Measurements from ENCODE around the gene PROM1.
A peak's percentile ranks its signal among the peaks of the same experiment; 100 is the strongest.

Gene PROM1

DNA sequence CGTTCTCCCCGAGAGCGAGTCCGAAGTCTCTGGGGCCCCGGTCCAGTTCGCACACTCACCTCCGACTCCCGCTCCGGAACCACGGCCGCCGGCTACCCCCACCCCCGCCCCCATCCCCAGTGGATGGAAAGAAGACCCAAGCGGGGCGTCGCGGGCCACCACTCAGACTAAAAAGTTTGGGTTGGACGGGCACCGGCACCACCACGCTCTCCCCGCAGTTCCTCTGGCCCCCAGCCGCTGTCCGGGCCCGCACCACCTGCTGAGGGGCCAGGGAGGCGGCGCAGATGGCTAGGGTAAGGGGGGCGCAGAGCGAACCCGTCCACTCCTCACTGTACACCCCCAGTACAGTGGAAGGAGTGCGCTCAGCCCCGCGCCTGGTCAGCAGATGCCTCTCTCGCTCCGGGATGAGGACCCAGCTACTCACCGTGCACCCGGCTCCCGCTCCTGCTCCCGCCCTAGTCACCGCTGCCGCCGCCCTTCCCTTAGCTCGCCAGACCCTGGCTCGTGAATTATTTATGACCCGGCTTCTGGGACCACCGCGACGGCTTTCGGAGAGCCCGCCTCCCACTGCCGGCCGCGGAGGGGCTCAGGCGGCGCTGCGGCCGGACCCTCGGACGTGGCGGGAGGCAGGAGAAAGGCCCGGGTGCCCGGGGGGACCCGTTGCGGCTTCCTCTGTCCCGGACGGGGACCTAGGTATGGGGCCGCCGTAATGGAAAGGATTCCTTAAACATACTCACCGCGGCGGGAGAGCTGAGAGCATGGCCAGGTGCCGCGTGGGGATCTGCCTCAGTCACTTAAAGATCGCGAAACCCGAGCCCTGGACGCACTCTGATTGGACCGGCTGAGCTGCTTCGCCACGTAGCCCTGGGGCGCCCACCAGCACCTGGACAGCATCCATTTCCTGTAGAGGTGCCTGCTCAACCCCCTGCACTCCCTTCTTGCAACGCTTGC is at the start of gene PROM1:
Gene PROM1 (minus strand): TSS at position 783 of the 951 bp plus-strand sequence. CDS start 8,117 bp downstream, outside the sequence.
- DNase-seq (ENCODE audit: low read depth): no peak

GRCh38 chr4:16133406-16133805 is 49.6 kb upstream of the PROM1 start:
- DNase-seq (ENCODE audit: low read depth): no peak

- DNase-seq (ENCODE audit: low read depth): no peak
Observed at GRCh38 chr4:16131293-16131692, 47.5 kb upstream of the PROM1 start.

- no peak for DNase-seq (ENCODE audit: low read depth)
Observed at GRCh38 chr4:16129336-16129735, 45.5 kb upstream of the PROM1 start.

DNA sequence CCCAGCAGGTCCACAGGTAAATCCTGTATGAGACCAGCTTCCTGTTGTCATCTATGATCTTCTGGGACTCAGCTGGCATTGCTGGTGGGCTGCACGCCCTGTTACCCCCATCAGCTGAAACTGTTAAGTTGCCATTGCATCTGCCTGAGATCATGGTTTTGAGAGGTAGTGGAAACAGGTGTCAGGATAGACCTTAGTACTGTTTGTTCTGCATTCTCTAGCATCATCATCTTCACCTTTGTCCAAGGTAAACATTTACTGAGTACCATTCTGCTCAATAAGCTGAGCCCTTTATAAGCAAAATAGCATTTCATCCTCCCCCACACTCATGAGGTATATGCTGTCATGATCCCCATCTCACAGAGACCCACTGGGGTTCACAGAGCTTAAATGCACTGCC is 42.9 kb upstream of the PROM1 start:
- no peak for DNase-seq (ENCODE audit: low read depth)

- DNase-seq (ENCODE audit: low read depth): no peak
Observed at GRCh38 chr4:16125571-16126445, 42.0 kb upstream of the PROM1 start.

DNA sequence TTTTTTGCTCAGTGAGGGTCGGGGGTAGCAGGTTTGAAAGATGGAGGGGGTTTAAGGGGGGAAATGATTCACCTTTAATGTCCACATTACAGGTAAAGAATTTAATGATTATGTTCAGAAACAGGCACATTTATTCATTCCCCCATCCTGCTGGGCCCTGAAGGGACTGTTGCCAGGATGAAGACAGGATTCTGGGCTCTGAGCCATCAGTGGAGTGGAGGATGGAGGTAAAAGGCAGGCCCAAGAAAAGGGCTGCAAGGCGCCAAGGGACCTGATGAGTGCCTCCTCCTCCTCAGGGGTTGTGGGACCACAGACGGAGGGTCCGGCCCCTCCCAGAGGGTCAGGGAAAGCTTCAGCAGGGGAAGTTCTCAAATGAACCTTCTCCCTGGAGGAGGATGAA is 40.4 kb upstream of the PROM1 start:
- no peak for DNase-seq (ENCODE audit: low read depth)

DNA sequence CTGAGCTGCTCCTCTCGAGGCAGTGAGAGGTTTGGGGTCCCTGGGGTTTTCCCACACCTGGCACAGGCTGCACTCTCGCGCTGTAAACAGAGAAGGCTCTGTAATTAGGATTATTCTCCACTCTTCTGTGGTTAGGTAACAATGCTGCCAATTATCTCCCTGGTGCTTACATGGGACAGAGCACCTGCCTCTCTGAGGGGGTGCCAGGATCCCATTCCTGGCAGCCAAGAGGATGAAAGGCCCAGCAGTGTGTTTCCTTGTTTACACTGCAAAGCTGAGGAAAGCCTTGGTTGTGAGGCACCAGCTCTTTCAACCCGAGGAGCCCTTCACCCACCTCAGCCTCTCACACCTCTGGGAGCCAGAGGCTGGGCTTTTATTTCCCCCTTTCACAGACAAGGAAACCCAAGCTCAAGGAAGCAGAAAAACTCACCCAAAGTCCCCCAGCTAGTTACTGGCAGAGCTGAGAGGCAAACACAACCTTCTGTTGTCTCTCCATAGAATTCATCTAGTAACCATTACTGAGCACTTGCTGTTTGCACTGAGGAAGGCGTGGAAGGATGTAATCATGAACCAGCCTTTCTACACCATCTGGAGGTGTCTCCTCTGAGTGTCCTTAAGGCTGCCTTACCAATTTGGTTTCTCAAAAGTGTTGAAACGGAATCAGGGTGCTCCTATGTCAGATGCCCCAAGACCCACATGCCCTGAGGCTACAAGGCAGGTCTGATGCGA is 39.7 kb upstream of the PROM1 start:
- DNase-seq (ENCODE audit: low read depth): no peak

GRCh38 chr4:16122784-16123183 is 39.0 kb upstream of the PROM1 start:
- DNase-seq (ENCODE audit: low read depth): peak; percentile 8

GRCh38 chr4:16122308-16122711 is 38.5 kb upstream of the PROM1 start:
- no peak for DNase-seq (ENCODE audit: low read depth)

DNA sequence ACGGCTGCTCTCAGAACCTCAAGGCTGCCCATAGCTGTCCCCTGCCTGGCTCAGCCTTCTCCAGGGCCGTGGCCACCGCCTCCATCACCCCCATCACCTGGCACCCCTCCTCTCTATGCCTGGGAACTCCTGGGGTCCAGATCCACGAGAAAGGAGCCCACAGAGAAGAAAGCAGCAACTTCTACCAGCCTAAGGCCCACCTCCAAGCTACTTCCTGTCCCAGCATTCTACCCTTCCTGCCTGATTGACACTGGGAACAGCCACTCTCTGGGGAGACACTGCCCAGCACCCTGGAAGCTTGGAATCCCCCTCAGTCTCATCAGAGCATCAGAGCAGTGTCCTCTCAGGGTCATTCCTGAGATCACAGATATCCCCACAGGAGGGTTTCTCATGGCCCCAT is 36.9 kb upstream of the PROM1 start:
- DNase-seq (ENCODE audit: low read depth): no peak

DNA sequence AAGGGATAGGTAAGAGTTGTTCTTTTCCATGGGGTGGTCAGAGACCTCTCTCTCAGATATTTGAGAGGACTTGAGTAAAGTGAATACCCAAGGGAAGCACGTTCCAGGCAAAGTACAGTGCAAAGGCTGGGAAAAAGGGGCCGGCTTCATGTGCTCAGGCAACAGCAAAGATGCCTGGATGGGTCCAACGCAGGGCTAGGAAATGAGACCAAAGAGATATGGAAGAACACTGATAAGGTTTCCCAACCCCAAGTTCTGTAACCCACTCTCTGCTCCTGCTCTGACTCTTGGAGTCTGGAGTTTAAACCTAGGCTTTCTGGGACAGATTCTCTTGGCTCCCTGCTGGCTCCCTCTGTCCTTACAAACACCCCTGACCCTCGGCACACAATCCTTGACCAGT is 36.2 kb upstream of the PROM1 start:
- no peak for DNase-seq (ENCODE audit: low read depth)

DNA sequence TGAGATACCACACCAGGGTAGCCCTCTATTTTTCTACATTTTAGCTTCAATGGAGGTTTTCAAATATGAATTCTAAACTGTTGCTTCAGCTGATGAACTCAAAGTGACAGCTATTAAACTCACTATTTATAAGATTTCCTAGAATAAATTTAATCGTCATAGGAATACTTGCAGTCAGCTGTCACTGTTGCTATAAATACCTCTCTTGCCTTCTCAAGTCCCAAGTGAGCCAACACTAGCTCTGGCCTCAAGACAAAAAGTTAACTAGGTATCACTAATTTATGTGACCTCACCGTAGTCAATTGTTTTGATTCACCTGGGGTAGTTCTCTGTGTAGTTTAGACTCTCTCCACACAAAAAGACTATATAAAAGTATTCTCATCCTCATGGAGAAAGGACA is 34.3 kb upstream of the PROM1 start:
- DNase-seq (ENCODE audit: low read depth): no peak

GRCh38 chr4:16117164-16117563 is 33.3 kb upstream of the PROM1 start:
- no peak for DNase-seq (ENCODE audit: low read depth)

DNA sequence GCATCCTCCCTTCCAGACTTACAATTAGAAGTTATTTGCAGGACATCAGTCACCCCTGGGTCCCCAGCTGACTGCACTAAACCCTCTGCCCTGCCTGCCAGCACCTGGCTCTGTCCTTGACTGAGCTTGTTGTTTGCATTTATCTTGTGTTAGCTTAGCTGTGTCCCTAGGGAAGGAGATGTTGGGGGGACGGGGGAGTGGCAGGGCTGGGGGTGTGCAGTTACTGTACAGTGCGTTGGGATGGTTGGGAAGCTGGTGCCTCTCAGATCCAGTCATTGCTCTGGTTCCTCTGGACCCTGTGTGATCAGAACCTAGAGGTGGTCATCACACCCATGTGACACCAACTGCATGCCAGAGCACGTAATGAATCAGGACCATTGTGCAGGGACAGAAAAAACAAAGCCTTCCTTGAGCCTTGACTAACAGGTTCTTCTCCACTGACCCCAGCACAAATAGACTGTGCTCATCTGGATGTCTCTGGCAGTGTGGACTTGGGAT is 32.7 kb upstream of the PROM1 start:
- no peak for DNase-seq (ENCODE audit: low read depth)

DNA sequence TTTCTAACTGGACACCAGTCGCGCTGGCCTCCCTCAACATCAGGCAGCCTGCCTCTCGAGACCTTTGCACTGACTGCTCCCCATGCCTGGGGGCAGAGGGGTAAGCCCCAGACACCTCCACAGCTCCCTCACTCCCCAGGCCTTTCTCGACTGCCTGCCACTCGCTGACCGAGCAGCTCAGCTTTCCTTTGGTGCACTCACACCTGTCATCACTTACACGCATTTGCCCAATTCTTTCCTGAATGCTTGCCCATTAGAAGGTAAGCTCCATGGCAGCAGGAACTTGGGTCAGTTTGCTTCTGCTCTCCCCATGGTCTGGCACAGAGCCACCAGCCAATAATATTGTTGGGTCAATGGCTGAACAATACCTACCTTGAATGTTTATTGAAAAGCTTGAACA is 32.2 kb upstream of the PROM1 start:
- DNase-seq (ENCODE audit: low read depth): no peak

DNA sequence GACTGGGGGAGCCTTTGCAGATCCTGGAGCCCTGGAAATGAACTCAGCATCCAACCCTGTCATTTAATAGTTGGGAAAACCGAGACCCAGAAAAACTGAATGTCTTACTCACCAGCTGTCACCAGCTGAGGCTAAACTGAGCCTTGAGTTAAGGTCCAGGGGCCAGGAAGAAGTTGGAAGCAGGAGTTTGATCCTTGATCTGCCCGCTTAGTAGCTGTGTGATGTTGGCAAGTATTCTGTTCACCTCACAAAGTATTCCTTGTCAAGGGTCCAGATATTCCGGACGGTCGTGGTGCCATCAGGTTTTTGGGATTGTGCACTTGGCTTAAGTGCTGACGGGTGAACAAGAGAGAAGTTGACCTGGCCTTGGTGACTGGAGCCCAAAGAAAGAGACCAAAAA is 30.7 kb upstream of the PROM1 start:
- no peak for DNase-seq (ENCODE audit: low read depth)

- no peak for DNase-seq (ENCODE audit: low read depth)
Observed at GRCh38 chr4:16113741-16114140, 29.9 kb upstream of the PROM1 start.

DNA sequence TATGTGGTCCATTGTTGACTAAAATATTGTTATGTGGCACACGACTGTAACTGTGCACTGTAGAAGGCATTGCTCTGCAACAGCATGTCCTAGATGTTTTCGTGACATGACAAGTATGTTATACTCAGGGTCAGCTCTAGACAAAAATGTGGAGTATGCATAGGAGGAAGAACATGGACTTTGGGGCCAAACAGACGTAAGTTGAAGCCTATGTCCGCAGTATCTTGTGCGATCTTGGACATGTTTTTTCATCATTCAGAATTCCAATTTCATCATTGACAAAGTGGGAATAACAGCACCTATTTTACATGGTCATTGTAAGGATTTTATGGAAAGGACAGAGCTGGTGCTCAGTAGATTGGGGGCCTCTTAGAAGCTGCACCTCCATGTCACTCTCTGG is 27.7 kb upstream of the PROM1 start:
- DNase-seq (ENCODE audit: low read depth): no peak

DNA sequence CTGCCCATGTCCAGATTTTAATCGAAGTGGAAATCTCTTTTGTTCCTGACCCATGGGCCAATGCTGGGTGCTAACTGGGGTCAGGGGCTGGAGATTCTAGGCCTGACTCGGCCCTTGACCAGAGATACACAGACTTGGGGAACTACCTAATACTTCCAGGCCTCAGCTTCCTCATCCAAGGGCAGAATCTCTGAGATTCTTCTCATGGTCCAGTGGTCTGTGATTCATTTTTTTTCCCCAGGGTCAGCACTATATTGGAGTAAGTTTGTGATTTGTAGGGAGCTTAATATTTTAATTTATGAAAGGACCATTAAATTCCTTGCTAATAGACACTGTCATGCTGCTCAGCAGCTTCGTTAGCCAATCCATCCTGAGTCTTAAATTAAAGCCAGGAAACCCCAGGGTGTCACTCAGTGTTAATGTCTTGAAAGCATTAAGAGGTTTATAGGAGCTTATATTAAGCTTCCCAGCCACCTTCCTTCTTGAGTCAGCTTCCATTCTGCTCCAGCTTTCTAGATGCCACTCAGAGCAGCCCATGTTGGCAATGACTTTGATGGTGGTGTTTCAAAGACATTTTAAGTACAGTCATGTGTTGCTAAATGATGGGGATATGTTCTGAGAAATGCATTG is 27.0 kb upstream of the PROM1 start:
- DNase-seq (ENCODE audit: low read depth): no peak

DNA sequence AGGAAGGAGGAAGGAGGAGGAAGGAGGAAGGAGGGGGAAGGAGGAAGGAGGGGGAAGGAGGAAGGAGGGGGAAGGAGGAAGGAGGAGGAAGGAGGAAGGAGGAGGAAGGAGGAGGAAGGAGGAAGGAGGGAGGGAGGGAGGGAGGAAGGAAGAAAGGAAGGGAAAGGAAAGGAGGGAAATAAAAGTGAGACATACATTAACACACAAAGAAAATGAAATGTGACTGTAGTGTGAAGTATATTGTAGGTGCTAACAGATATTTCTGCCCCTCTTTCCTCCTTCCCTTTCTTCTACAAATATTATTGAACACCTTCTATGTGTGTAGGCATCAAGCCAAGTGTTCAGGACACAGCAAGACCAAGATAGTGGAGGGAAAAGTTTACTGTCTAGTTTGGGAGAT is 26.4 kb upstream of the PROM1 start:
- DNase-seq (ENCODE audit: low read depth): no peak

- no peak for DNase-seq (ENCODE audit: low read depth)
Observed at GRCh38 chr4:16109256-16109655, 25.4 kb upstream of the PROM1 start.
